Natural killer cell (primary cell): ENCODE data around the gene KRTAP9-2. TPM values are rescaled to one million over a fixed set of nuclear protein-coding genes. Genes with fewer than 3 reads are reported as not detected.
"Not testable (repeated sequence)": the region's sequence is repeated elsewhere in the genome, so short reads cannot be mapped to it uniquely, and the experiment has no call there.

Experiments used
- ATAC-seq, 3 donors: fragments of 150-1000 bp in 2 of 3; fragments of 200-7000 bp in 1 of 3; cut with Tn5 transposase; 1 replicate in 1 of 3; 2 replicates in 2 of 3; pipeline ENCODE4 v1.10.0; 2021; ENCODE audit warnings: mild to moderate bottlenecking in 2 of 3, moderate library complexity in 2 of 3
- DNase-seq, 2 donors: peaks; one replicate each; pipeline versions ENCODE4 v3.0.0 to v3.0.0-alpha.2; 2013 to 2021; ENCODE audit warnings: mixed read lengths in 1 of 2
- H3K27ac ChIP-seq: one replicate; pipeline ENCODE4 v1.5.1; 2013; ENCODE audit warnings: mild to moderate bottlenecking, low read length
- H3K27me3 ChIP-seq: one replicate; pipeline ENCODE4 v1.6.1; 2013; ENCODE audit warnings: low read length; ENCODE audit not compliant: control insufficient read depth, insufficient read depth
- H3K36me3 ChIP-seq: one replicate; pipeline ENCODE4 v1.6.1; 2013; ENCODE audit warnings: low read length; ENCODE audit not compliant: control insufficient read depth, insufficient read depth
- H3K4me1 ChIP-seq: one replicate; pipeline ENCODE4 v1.6.1; 2013; ENCODE audit warnings: low read length; ENCODE audit not compliant: control insufficient read depth, insufficient read depth
- H3K4me3 ChIP-seq: one replicate; pipeline ENCODE4 v1.5.1; 2013; ENCODE audit warnings: low read length
- H3K9me3 ChIP-seq: one replicate; pipeline ENCODE4 v1.6.1; 2013; ENCODE audit warnings: low read length; ENCODE audit not compliant: control insufficient read depth, insufficient read depth
- H3K27ac Mint-ChIP-seq, 2 donors: one replicate each; pipeline ENCODE4 v1.8.0; 2022; ENCODE audit warnings: mild to moderate bottlenecking in 2 of 2, mixed read lengths in 2 of 2, moderate library complexity in 1 of 2
- H3K27me3 Mint-ChIP-seq, 2 donors: one replicate each; pipeline ENCODE4 v1.8.0; 2022; ENCODE audit warnings: low read depth in 2 of 2, mixed read lengths in 2 of 2
- H3K36me3 Mint-ChIP-seq: one replicate; pipeline ENCODE4 v1.8.0; 2022; ENCODE audit warnings: mixed read lengths
- H3K4me1 Mint-ChIP-seq, 2 donors: one replicate each; pipeline ENCODE4 v1.8.0; 2022; ENCODE audit warnings: mixed read lengths in 2 of 2
- H3K4me3 Mint-ChIP-seq: one replicate; pipeline ENCODE4 v1.8.0; 2022; ENCODE audit warnings: mild to moderate bottlenecking, moderate library complexity, mixed read lengths
- H3K9me3 Mint-ChIP-seq, 2 donors: one replicate each; pipeline ENCODE4 v1.8.0; 2022; ENCODE audit warnings: mixed read lengths in 2 of 2
- CTCF ChIP-seq: fragments of 200-600 bp; IDR thresholded peaks from one replicate; pipeline ENCODE4 v1.8.0; 2022; ENCODE audit warnings: antibody characterized with exemption
- WGBS: methylation state at CpG from one replicate; pipeline ENCODE4 v1.1.7; 2013; ENCODE audit warnings: missing lambda C conversion rate; ENCODE audit not compliant: insufficient coverage; 5-methylcytosine and 5-hydroxymethylcytosine counted together
- intact Hi-C: fragments of 100-400 bp; cut with micrococcal nuclease; formaldehyde crosslinking; loops from one replicate; pipeline ENCODE4 v1.14.2; 2022
- total RNA-seq, 4 donors: library from RNA; stranded (reverse); fragments of 120-200 nt in 1 of 4; gene quantifications; one replicate each; pipeline versions ENCODE4 v1.2.3 to v1.2.4, GENCODE V29; 2013 to 2022

KRTAP9-2 gene
- total RNA-seq, 3 donors from 2014 or later (not counting 1 experiment from before 2014, with no cell fraction given), result not detected

- Histone ChIP-seq H3K4me3 (no peak overlapping the region), H3K4me1 (no peaks in the 10 kb centered on the region), H3K27ac (no peak overlapping the region), H3K27me3 (no peaks in the 10 kb centered on the region), H3K36me3 (no peaks in the 10 kb centered on the region), H3K9me3 (no peaks in the 10 kb centered on the region)
- Mint-ChIP-seq H3K36me3 (no peaks in the 10 kb centered on the region), H3K27me3 (peaks cover 26 to 53% of the 10 kb centered on the region in 2 donors), H3K4me1 (no peaks in the 10 kb centered on the region), H3K9me3 (no peaks in the 10 kb centered on the region), H3K4me3 (no peak overlapping the region), H3K27ac (no peak overlapping the region)
- intact Hi-C loops, result no loop called here
- ATAC-seq, result no peak
- 87% methylated on average over 2 of the region's 2 CpGs for WGBS
- no peak for DNase-seq
- no peak for TF ChIP-seq CTCF
Observed at GRCh38 chr17:41186872-41187271, 39.6 kb upstream of the KRTAP9-2 start.

GRCh38 chr17:41189837-41190318 is 36.6 kb upstream of the KRTAP9-2 start, which contains the start of gene KRTAP9-1:
TSS of gene KRTAP9-1 (plus strand) at chr17:41189887. CDS start at chr17:41189887, 0 bp downstream.
- H3K27me3 ChIP-seq, H3K27ac ChIP-seq, H3K36me3 ChIP-seq, H3K9me3 Mint-ChIP-seq, ATAC-seq, H3K9me3 ChIP-seq, intact Hi-C loops, H3K4me3 ChIP-seq, H3K36me3 Mint-ChIP-seq, DNase-seq, H3K4me1 Mint-ChIP-seq, H3K4me3 Mint-ChIP-seq, H3K4me1 ChIP-seq, H3K27ac Mint-ChIP-seq: not testable (repeated sequence)
- peaks cover 24 to 56% of the 10 kb centered on the region in 2 donors for H3K27me3 Mint-ChIP-seq
- WGBS, result 70% methylated on average over 1 of the region's 1 CpG

GRCh38 chr17:41190328-41190727 is 36.1 kb upstream of the KRTAP9-2 start:
- H3K9me3 ChIP-seq, result no peaks in the 10 kb centered on the region
- Mint-ChIP-seq H3K4me1 (no peaks in the 10 kb centered on the region), H3K27ac (no peak overlapping the region), H3K9me3 (no peaks in the 10 kb centered on the region), H3K4me3 (no peak overlapping the region), H3K27me3 (peaks cover 24 to 52% of the 10 kb centered on the region in 2 donors), H3K36me3 (no peaks in the 10 kb centered on the region)
- H3K4me3 ChIP-seq, result no peak overlapping the region
- TF ChIP-seq CTCF, result no peak
- ATAC-seq, result no peak
- no peak for DNase-seq
- no peaks in the 10 kb centered on the region for H3K36me3 ChIP-seq
- no peak overlapping the region for H3K27ac ChIP-seq
- intact Hi-C loops, result no loop called here
- H3K27me3 ChIP-seq, result no peaks in the 10 kb centered on the region
- no peaks in the 10 kb centered on the region for H3K4me1 ChIP-seq
- whole genome bisulfite sequencing, result 87% methylated on average over 3 of the region's 3 CpGs

GRCh38 chr17:41196068-41196467 is 30.4 kb upstream of the KRTAP9-2 start:
- Mint-ChIP-seq H3K36me3 (no peaks in the 10 kb centered on the region), H3K9me3 (no peaks in the 10 kb centered on the region), H3K4me3 (no peak overlapping the region), H3K27ac (no peak overlapping the region), H3K27me3 (peaks cover 20 to 53% of the 10 kb centered on the region in 2 donors), H3K4me1 (no peaks in the 10 kb centered on the region)
- intact Hi-C loops, result no loop called here
- Histone ChIP-seq H3K9me3 (no peaks in the 10 kb centered on the region), H3K36me3 (no peaks in the 10 kb centered on the region), H3K27ac (no peak overlapping the region), H3K4me3 (no peak overlapping the region), H3K4me1 (no peaks in the 10 kb centered on the region), H3K27me3 (peaks cover 2% of the 10 kb centered on the region)
- ATAC-seq, result no peak
- TF ChIP-seq CTCF, result no peak
- DNase-seq, result no peak
- 33% methylated on average over 1 of the region's 1 CpG for WGBS
